GM12878 (cell line): ENCODE results near the gene PLA2G2E.

Experiments used
- ATF7 ChIP-seq: fragments of 450-650 bp; IDR thresholded peaks from 2 replicates; pipeline ENCODE4 v1.6.1; 2016; ENCODE audit warnings: low read depth, mild to moderate bottlenecking
- GABPA ChIP-seq: IDR thresholded peaks from 2 replicates; pipeline ENCODE4 v1.6.1; 2014; ENCODE audit warnings: antibody characterized with exemption, low read depth, mild to moderate bottlenecking, inconsistent platforms
- PAX5 ChIP-seq: IDR thresholded peaks from 2 replicates; pipeline ENCODE4 v1.6.1; 2011; ENCODE audit warnings: low read depth, low read length, borderline replicate concordance
- POLR2AphosphoS5 ChIP-seq: IDR thresholded peaks from 2 replicates; pipeline ENCODE4 v1.6.1; 2011; ENCODE audit warnings: mild to moderate bottlenecking, low read length, inconsistent platforms
- TF ChIP-seq, protein P1 (sequence below), 3 experiments: IDR thresholded peaks in 2 of 3; conservative IDR thresholded peaks in 1 of 3; 2 replicates each; pipeline ENCODE4 v1.5.1; 2011; ENCODE audit warnings: low read depth in 3 of 3, low read length in 3 of 3, mild to moderate bottlenecking in 3 of 3, control low read depth in 2 of 3, moderate library complexity in 2 of 3, inconsistent platforms in 1 of 3, mixed read lengths in 1 of 3; ENCODE audit not compliant: control insufficient read depth in 2 of 3, insufficient read depth in 1 of 3; ENCODE audit errors: extremely low read depth in 1 of 3

DNA sequence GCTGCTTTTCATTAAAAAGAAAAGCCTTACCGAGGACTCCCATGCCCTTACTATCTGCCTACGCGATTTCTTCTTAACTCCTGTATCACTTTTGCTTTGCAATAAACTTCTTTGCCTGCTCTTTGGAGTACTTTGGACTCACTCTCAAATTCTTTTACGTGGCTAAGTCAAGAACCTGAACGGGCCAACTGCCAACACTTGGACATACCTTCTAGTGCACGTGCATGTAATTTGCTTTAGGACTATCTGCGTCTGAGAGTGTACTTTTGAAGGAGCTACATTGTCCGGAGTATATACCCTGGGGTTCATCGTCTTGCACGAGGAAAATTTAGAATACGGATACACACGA lies 44.8 kb downstream of the PLA2G2E start:
- no peak for TF ChIP-seq POLR2AphosphoS5
- TF ChIP-seq, protein P1, sequence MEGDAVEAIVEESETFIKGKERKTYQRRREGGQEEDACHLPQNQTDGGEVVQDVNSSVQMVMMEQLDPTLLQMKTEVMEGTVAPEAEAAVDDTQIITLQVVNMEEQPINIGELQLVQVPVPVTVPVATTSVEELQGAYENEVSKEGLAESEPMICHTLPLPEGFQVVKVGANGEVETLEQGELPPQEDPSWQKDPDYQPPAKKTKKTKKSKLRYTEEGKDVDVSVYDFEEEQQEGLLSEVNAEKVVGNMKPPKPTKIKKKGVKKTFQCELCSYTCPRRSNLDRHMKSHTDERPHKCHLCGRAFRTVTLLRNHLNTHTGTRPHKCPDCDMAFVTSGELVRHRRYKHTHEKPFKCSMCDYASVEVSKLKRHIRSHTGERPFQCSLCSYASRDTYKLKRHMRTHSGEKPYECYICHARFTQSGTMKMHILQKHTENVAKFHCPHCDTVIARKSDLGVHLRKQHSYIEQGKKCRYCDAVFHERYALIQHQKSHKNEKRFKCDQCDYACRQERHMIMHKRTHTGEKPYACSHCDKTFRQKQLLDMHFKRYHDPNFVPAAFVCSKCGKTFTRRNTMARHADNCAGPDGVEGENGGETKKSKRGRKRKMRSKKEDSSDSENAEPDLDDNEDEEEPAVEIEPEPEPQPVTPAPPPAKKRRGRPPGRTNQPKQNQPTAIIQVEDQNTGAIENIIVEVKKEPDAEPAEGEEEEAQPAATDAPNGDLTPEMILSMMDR (IDR thresholded peaks at IDR 0.05 in 2 of 3, conservative IDR thresholded peaks at IDR 0.05 in 1 of 3; ENCODE audit: control insufficient read depth in 2 of 3, extremely low read depth in 1 of 3, insufficient read depth in 1 of 3, low read depth in 3 of 3, low read length in 3 of 3) = no peak
- TF ChIP-seq PAX5 = no peak
- TF ChIP-seq ATF7 = no peak
- no peak for TF ChIP-seq GABPA
